GM19099 (cell line): ENCODE data around the gene TRABD2A.

Experiments
- POLR2A ChIP-seq: IDR thresholded peaks from 3 replicates; pipeline ENCODE4 v1.6.1; 2011; ENCODE audit warnings: low read depth; ENCODE audit not compliant: insufficient read length; ENCODE audit errors: extremely low read depth

TRABD2A gene

GRCh38 chr2:84847326-84848050, 33.4 kb downstream of the TRABD2A start:
- TF ChIP-seq POLR2A, result no peak

- no peak for TF ChIP-seq POLR2A
Measured at GRCh38 chr2:84846741-84847142, 34.1 kb downstream of the TRABD2A start.

DNA sequence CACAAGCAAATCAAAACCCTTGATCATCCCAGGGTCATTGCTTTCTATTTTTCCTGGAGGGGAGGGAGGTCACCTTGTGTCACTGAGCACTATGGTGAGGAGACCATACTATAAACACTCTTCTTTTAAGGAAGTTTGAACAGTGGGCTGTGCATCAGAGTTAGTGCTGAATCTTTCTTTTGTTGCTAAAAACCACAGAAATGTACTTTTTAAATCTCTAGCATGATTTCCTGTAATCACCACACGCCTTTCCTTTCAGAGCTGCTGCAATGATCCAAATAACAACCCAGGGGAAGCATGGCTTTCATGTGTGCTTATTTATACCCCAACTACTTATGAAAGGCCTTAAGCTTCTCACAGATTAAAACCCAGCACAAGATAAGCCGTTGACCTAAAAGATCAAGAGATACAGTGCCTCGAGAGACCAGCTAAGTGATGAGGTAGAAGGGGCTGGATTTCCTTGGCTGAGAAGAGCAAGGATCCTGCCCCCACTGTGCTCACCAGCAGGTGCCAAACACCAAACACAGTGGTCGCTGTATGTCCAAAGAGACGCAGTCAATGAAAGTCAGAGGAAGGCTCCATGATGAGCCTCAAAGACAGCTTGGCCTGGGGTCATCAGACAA, 34.7 kb downstream of the TRABD2A start:
- no peak for TF ChIP-seq POLR2A

DNA sequence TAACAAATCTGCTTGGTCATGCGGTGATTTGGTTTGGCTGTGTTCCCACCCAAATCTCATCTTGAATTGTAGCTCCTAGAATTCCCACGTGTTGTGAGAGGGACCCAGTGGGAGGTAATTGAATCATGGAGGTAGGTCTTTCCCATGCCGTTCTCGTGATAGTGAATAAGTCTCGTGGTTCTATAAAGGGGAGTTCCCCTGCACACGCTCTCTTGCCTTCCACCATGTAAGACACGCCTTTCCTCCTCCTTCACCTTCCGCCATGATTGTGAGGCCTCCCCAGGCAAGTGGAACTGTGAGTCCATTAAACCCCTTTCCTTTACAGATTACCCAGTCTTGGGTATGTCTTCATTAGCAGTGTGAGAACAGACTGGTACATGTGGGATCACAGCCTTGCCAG, 36.7 kb downstream of the TRABD2A start:
- no peak for TF ChIP-seq POLR2A

GRCh38 chr2:84841577-84841976, 39.3 kb downstream of the TRABD2A start:
- TF ChIP-seq POLR2A, result no peak

GRCh38 chr2:84840306-84840705, 40.6 kb downstream of the TRABD2A start:
- TF ChIP-seq POLR2A, result no peak

DNA sequence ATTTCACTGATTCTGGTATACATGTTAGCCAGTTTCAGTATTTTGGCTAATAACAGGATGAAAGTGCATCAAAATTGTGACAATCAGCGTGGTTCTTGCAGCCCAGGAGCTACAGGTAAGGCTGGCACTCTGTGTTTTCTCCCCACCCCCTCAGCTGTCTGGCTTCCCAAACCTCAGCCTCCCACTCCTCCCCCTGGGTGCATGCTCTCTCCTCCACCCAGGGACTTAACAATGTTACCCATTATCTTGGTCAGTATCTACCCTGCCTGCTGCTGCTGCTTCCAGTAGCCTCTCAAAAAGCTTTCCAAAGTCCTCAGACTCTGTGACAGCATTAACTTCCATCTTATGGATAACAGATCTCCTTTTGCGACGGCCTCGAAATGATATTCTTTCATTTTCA, 41.0 kb downstream of the TRABD2A start:
- TF ChIP-seq POLR2A, result no peak

DNA sequence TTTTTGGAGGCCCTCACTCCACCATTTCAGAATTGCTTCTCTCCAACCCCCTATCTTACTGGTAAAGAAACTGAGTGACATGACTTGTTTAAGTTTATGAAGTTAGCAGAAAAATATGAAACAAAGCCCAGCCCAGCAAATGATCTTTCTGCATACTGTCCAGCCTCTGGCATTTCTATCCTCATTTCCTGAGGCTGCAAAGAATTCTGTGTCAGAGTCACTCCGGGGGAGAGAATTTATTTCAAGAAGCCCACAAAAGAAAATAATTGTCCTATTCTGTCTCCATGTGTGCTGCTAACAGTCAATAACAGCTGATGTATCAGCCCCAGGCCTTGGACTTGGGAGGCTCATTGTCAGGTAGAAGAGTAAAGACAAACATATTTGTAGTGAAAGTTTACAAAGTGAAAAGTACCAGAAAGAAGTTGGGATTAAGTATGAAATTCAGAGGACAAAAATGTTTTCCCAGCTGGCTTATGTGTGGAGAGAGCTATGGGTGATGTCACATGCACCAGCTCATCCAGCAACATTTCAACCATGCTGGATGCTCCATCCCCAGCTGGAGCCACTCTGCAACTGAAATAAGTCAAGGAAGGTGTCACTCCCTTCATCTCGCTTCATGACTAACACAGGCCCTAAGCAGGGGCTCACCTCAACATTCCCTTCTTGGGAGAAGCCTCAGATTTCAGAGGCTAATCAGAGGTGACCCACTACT, 42.3 kb downstream of the TRABD2A start:
- TF ChIP-seq POLR2A, result no peak

DNA sequence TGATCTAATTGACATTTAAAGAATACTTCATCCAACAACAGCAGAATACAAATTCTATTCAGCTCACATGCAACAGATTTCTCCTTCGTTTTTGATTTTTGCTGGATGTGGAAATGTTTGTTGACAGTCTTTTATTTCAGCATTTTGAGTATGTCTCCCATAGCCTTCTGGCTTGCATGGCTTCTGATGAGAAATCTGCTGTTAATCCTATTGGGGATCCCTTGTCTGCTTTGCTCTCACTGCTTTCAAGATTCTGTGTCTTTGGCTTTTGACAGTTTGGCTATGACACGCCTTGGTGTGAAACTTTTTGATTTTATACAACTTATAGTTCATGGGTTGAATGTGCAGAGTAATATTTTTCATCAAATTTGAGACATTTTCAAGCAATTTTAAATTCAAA, 44.7 kb downstream of the TRABD2A start:
- TF ChIP-seq POLR2A, result no peak

GRCh38 chr2:84833481-84834150, 47.3 kb downstream of the TRABD2A start:
- no peak for TF ChIP-seq POLR2A

DNA sequence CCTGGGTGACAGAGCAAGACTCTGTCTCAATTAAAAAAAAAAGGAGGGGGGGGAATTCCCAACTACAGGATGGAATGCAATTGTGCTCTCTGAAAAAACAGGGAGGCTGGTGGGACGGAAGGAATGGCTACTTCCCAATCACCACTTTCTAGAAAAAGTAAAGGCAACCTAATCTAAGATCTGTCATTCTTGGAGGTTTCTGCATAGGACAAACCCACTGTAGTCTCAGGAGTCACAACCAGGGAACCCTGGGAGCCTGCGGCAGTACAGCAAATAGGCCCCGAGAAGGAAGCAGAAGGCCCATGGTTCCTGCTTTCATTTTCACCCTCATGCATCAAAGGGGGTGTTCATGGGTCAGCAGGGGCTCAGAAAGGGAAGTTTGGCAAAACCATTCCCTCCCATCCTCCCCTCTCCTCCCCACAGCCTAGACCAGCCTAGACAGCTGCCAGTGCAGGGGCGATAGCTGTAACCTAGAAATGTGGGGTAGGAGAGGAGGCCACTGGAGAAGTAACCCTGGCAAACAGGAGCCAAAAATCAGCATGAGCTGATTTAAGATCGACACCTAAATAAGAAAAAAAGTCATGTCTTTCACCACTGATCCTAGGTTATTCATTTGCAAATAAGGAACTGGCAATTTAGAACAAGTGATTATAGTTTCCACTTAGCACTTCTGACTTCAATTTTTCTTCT, 48.0 kb downstream of the TRABD2A start:
- no peak for TF ChIP-seq POLR2A

DNA sequence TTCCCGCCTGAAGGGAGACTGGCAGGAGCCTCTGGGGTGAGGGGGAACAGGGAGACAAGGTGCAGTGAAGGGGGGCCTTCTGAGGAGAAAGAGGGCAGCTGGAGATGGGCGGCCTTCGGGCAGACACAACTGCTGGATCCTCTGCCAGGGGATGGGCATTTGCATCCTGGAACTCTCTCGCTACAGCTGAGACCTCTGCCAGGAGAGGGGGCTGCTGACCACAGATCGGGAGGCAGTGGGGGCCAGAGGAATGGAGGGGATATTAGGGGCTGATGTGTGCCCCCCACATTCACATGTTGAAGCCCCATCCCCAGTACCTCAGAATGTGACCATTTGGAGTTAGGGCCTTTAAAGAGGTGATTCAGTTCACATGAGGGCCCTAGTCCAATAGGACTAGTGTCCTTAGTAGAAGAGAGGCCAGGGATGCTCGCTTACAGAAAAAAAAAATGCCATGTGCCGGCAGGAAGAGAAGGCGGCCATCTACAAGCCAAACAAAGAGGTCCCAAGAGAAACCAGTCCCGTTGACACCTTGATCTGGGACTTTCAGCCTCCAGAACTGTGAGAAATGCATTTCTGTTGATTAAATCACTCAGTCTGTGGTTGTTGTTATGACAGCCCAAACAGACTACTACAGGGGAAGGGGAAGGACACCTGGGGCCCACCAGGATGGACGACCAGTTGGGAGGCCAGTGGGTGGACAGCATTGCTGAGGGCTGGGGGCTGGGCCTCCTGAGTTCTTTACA, 50.0 kb downstream of the TRABD2A start:
- TF ChIP-seq POLR2A, result no peak

GRCh38 chr2:84830095-84830494, 50.8 kb downstream of the TRABD2A start:
- no peak for TF ChIP-seq POLR2A

DNA sequence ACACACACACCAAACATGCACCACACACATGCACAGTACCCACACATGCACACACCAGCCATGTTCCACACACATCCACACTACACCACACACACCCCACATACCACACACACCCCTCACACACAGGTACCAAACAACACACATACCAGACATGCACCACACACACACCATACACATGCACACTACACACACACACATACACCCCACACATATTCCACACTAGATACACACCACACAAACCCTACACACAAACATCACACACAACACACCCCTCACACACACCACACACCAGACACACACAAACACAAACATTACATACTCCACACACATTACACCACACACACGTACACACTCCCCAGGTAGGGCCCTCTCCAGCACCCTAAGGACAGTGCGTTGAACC, 51.2 kb downstream of the TRABD2A start:
- no peak for TF ChIP-seq POLR2A
